ENCODE data around the gene TUT1. TPM values are rescaled to one million over a fixed set of nuclear protein-coding genes. Genes with fewer than 3 reads are reported as not detected.
A peak's percentile ranks its signal among the peaks of the same experiment; 100 is the strongest.

TUT1 gene
- total and polyA plus RNA-seq, 2 of the 4 experiments (the other 2 are of a cell fraction), result 4.3 to 10.1 TPM

- no peak overlapping the region for H3K14ac ChIP-seq (replicated peaks; ENCODE audit: low read depth, low read length)
- no peak overlapping the region for H3K4me3 ChIP-seq (ENCODE audit: insufficient read depth, low read depth, low read length)
- no peak overlapping the region; the same call in 1 of the 2 replicates for H3K23ac ChIP-seq (ENCODE audit: low read depth, low read length)
- WGBS, 2 experiments (ENCODE audit: extremely low coverage in 2 of 2, insufficient read length in 1 of 2), result no CpG with 5 or more reads among the region's 13 CpGs
- peaks cover 5% of the 10 kb centered on the region for H3K9me1 ChIP-seq (ENCODE audit: insufficient read depth, low read length)
- no peak overlapping the region for H4K5ac ChIP-seq (ENCODE audit: low read depth, low read length)
- no peak overlapping the region for H2AK5ac ChIP-seq (ENCODE audit: low read depth, low read length)
- no peaks in the 10 kb centered on the region for H3K27me3 ChIP-seq (ENCODE audit: control insufficient read depth, insufficient read depth, low read length)
- H2BK15ac ChIP-seq (ENCODE audit: low read depth, low read length), result no peak overlapping the region
- no peak overlapping the region for H2BK20ac ChIP-seq (ENCODE audit: low read depth, low read length)
- peak overlapping the region; percentile 39 for H2AK9ac ChIP-seq (replicated peaks; ENCODE audit: low read depth, low read length, poor library complexity)
- peaks cover 28% of the 10 kb centered on the region for H3K36me3 ChIP-seq (ENCODE audit: control insufficient read depth, insufficient read depth, low read length)
- POLR2A ChIA-PET (ENCODE audit: unreplicated experiment), result no interaction called here
- H3K9ac ChIP-seq (ENCODE audit: low read depth, low read length), result no peak overlapping the region
- ATAC-seq (ENCODE audit: low read depth) (no peak), DNase-seq (no peak)
- H3K4me2 ChIP-seq (ENCODE audit: low read depth, low read length), result no peak overlapping the region
- no peak overlapping the region for H3K27ac ChIP-seq (ENCODE audit: insufficient read depth, low read length)
- no peak for TF ChIP-seq CTCF (conservative IDR thresholded peaks at IDR 0.05; ENCODE audit: low read depth, low read length)
- no peak for TF ChIP-seq RAD21 (IDR thresholded peaks at IDR 0.05; ENCODE audit: low read length)
- TF ChIP-seq FOS (IDR thresholded peaks at IDR 0.05; ENCODE audit: low read depth, low read length), result no peak
- no peak for TF ChIP-seq CEBPB (IDR thresholded peaks at IDR 0.05; ENCODE audit: low read depth, low read length)
- TF ChIP-seq POLR2A (IDR thresholded peaks at IDR 0.05; ENCODE audit: low read depth, low read length), result no peak
- TF ChIP-seq ELK1 (IDR thresholded peaks at IDR 0.05; ENCODE audit: borderline replicate concordance, low read depth, low read length), result no peak
- TF ChIP-seq BHLHE40 (IDR thresholded peaks at IDR 0.05; ENCODE audit: low read depth, low read length), result no peak
- TF ChIP-seq USF2 (IDR thresholded peaks at IDR 0.05; ENCODE audit: low read depth, low read length), result no peak
- no peak for TF ChIP-seq MAFK (IDR thresholded peaks at IDR 0.05; ENCODE audit: low read depth, low read length)
- no peak for TF ChIP-seq RFX5 (IDR thresholded peaks at IDR 0.05; ENCODE audit: low read depth, low read length)
- no peak for TF ChIP-seq MAZ (IDR thresholded peaks at IDR 0.05; ENCODE audit: borderline replicate concordance, low read depth, low read length)
- no peak for TF ChIP-seq CHD1 (IDR thresholded peaks at IDR 0.05; ENCODE audit: low read depth, low read length)
- intact Hi-C loops (cut with micrococcal nuclease) (no loop called here), in situ Hi-C loops (cut with MboI; ENCODE audit: low sequenced_read_pairs) (no loop called here), dilution Hi-C loops (cut with HindIII; ENCODE audit: low sequenced_read_pairs, unreplicated experiment) (no loop called here)
- no peak overlapping the region for H2BK5ac ChIP-seq (ENCODE audit: low read depth, low read length, poor library complexity, severe bottlenecking)
- H4K8ac ChIP-seq (ENCODE audit: low read depth in 2 of 2, low read length in 2 of 2), result no peak overlapping the region
- no peak overlapping the region for H3K18ac ChIP-seq (ENCODE audit: low read depth, low read length)
- H3K4ac ChIP-seq (ENCODE audit: low read depth, low read length), result no peak overlapping the region
- peaks cover 7% of the 10 kb centered on the region for H3K4me1 ChIP-seq (ENCODE audit: control insufficient read depth, insufficient read depth, low read length)
- H4K20me1 ChIP-seq (ENCODE audit: insufficient read depth, low read length), result peaks cover 8% of the 10 kb centered on the region; the same call in 1 of the 2 replicates
- H3K9me3 ChIP-seq (ENCODE audit: control insufficient read depth, insufficient read depth, low read length), result no peaks in the 10 kb centered on the region
- BruUV-seq (replicated peaks), result no TSS peak
- H3K56ac ChIP-seq (ENCODE audit: extremely low read depth, insufficient read depth, low read length), result no peak overlapping the region
- peak overlapping the region; percentile 41 for H2AFZ ChIP-seq (replicated peaks; ENCODE audit: low read length, poor library complexity)
- no peak overlapping the region for H4K91ac ChIP-seq (ENCODE audit: insufficient read depth, low read depth, low read length)
- CTCF ChIA-PET, result no interaction called here
- no peak overlapping the region for H2BK120ac ChIP-seq (ENCODE audit: low read depth, low read length)
- peaks cover 0 to 14% of the 10 kb centered on the region in 2 experiments; a peak in 2 of 4 replicates for H3K79me1 ChIP-seq (ENCODE audit: low read depth in 1 of 2, low read length in 2 of 2)
Measured at GRCh38 chr11:62604460-62605120, 13.3 kb upstream of the TUT1 start.
